H1 (cell line): Measurements from ENCODE around the gene SCAI. TPM values are rescaled to one million over a fixed set of nuclear protein-coding genes. Genes with fewer than 3 reads are reported as not detected.

Experiments
- RNF2 ChIP-seq: fragments of 200-900, 300-1000 bp; sonication (generic); IDR thresholded peaks from 2 replicates; pipeline ENCODE4 v1.7.1; 2016; ENCODE audit warnings: borderline replicate concordance, low read depth, mild to moderate bottlenecking, antibody characterized with exemption, low read length; ENCODE audit not compliant: poor library complexity, severe bottlenecking; ENCODE audit errors: missing control alignments
- ZNF274 ChIP-seq: IDR thresholded peaks from 2 replicates; pipeline ENCODE4 v1.7.0; 2012; ENCODE audit warnings: low read length, borderline replicate concordance; ENCODE audit errors: extremely low read depth
- polyA plus RNA-seq, 7 experiments: library from polyadenylated mRNA; depleted of rRNA in 3 of 7; stranded (reverse) in 5 of 7; unstranded in 2 of 7; fragments of >200 nt in 5 of 7; fragments of 200-250 nt in 2 of 7; gene quantifications; 1 replicate in 5 of 7; 2 replicates in 1 of 7; 4 replicates in 1 of 7; pipeline versions ENCODE4 v1.2.1 to v1.2.3, GENCODE V29; 2011 to 2013; ENCODE audit warnings: missing spikeins in 2 of 7, mixed read lengths in 2 of 7
- total RNA-seq: library from RNA; stranded (reverse); fragmentation: NEBNext Ultra II Directional; extraction: Animal tissue kit (Norgen Biotek cat#: 25700); gene quantifications from 2 replicates; pipeline ENCODE4 v1.2.1, GENCODE V29; 2021

The SCAI gene
- total and polyA plus RNA-seq, 2 of the 8 experiments (the other 6 are each of a cell fraction or from before 2014, with no cell fraction given): 6.4 to 19.8 TPM

GRCh38 chr9:125160750-125161149, 17.4 kb upstream of the SCAI start (continued):
- TF ChIP-seq RNF2: no peak
- no peak for TF ChIP-seq ZNF274
